Pulmonary artery endothelial cell (primary cell): ENCODE measurements around the gene ZFYVE28. TPM values are rescaled to one million over a fixed set of nuclear protein-coding genes. Genes with fewer than 3 reads are reported as not detected.

Experiments used
- total RNA-seq: library from RNA; depleted of rRNA; stranded (reverse); fragments of >200 nt; gene quantifications from 2 replicates; pipeline ENCODE4 v1.2.3, GENCODE V29; 2014

The ZFYVE28 gene
- total RNA-seq, 1 donor from 2014 or later = 10.8 TPM

Other genes with a start within 250 kb of the ZFYVE28 start
- 9.0 and 16.8 TPM in 2 replicates for gene HAUS3, start 176.5 kb downstream of the ZFYVE28 start, total RNA-seq
- gene POLN, start 176.5 kb downstream of the ZFYVE28 start, total RNA-seq = 2.0 and 4.8 TPM in 2 replicates
- gene MXD4, start 156.5 kb downstream of the ZFYVE28 start, total RNA-seq = 66.5 and 74.8 TPM in 2 replicates
- 0.04 TPM in 1 of 2 replicates, not detected in the other for gene CFAP99, start 310 bp upstream of the ZFYVE28 start, total RNA-seq
- 50.8 and 54.3 TPM in 2 replicates for gene RNF4, start 50.5 kb upstream of the ZFYVE28 start, total RNA-seq
- 7.0 and 7.7 TPM in 2 replicates for gene FAM193A, start 118.0 kb upstream of the ZFYVE28 start, total RNA-seq